Measurements from ENCODE around the gene TCF4. TPM values are rescaled to one million over a fixed set of nuclear protein-coding genes. Genes with fewer than 3 reads are reported as not detected.
"Not testable (repeated sequence)": the region's sequence is repeated elsewhere in the genome, so short reads cannot be mapped to it uniquely, and the experiment has no call there.

TCF4 gene
- total RNA-seq, 1 donor from 2014 or later = 536 TPM

DNA sequence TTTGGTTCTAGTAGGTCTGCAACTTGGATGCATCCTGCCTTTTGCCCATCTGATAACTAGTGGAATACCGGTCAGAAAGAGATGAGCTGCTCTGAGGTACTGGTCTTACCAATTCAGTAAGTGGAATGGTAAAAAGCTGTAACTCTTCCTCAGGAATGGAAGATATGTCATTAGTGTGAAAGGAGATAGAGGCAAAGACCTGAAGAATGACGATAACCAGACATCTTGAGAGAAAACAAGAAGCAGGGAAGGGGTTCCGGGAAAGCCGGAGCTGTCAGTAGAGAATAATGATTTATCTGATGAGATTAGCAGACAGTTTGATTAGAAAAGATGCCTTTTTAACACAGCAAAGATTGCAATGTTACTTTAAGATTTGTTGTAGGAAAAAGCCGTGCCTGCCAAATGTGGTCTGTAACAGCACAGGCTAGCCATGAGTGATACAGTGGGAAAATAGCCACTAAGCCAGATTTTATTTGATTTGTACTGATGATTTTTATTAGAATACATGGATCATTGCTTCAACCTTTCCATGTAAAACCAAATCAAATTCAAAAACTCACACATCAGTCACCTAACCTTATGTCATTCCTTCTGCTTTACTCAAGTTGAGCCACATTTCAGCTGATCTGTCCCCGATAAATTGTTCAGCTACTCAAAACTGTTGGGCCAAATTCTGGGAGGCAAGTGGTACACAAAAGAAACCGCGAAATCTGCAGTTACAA lies 110.0 kb downstream of the TCF4 start:
- no peak for DNase-seq (ENCODE audit: low read depth in 2 of 2)

DNA sequence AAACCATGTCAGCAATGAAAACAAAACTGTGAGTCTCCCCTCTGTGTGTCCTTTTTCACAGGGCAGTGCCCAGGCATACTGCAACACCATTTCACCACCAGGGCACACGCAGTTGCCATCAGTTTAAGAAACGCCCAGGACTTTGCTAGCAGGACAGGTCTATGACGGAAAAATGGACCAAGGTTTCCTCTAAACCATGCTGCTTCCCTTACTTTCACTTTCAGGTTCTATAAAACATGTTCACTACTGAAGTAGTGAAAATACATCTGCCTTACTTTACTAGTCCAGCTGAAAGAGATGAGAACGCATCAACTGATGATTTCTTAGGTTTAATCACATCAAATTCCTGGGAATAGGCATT lies 110.5 kb downstream of the TCF4 start:
- DNase-seq (ENCODE audit: low read depth in 2 of 2) = peak; percentile 78 to 85

DNA sequence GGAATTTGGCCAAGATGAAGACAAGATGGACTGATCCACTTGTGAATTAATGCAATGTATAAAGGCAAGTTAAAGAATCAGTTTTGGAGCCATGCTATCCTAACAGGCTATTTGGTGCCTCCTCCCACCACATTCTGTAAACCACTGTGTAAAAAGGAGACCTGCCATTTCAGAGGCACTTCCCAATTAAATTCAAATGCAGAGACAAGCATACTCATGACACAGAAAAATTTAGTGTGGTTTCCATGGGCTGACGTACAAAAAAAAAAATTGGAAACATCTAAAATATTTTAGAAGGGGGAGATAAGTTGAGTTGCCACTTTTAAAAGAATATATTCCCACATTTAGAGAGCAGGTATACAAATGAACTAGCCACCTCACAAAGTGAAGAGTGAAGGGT lies 112.1 kb downstream of the TCF4 start:
- no peak for DNase-seq (ENCODE audit: low read depth in 2 of 2)

DNA sequence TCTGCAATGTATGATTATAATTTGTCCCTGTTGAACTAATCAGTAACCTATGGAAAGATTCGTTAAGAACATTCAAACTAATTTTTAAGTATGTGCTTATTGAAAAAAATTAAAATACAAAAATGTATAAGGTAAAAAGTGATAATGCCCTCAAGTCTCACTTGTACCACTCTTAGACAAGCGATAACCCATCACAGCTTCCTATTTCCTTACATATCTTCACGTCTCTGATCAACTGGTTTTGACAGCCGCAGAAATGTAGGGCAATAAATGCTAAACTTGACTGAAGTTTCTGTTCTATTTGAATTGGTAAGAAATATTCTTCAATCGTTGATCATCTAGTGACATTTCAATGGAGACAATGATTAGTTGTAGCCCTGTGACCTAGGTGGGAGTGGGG lies 112.5 kb downstream of the TCF4 start:
- DNase-seq (ENCODE audit: low read depth in 2 of 2) = no peak

DNA sequence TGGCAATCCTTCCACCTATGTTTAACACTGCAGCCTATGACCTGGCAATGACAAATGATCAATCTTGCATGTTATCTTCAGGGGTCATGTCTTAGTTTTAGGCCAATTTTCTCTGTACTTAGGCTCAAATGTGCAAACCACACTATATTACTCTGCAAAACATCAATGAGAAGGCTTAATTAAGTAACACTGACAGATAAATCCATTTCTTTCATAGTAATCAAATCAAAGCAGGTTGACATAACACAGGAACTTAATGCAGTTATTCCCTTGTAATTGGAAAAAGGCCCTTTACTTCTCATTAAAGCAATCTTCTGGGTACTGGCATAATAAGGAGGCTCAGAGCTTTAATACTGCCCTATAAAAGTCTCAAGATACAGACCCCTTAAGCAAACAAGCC lies 114.4 kb downstream of the TCF4 start:
- no peak for DNase-seq (ENCODE audit: low read depth in 2 of 2)

DNA sequence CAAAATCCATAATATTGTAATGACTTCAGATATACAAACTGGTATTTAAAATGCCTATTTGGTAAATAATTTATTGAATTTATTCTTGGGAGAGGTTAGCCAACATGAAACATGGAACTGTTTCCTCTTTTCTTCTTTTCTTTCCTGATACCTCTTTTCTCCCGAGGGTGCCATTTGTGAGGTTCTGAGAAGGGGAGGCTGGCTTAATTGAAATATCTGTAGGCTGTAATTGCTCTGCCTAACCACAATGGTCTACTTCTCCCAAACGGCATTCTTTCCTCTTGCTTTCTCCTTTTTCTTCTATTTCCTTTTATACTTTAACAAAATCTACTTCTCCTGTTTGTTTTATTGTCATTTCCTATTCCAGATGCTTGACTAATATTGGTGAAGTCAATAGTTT lies 114.9 kb downstream of the TCF4 start:
- DNase-seq (ENCODE audit: low read depth in 2 of 2) = no peak

DNA sequence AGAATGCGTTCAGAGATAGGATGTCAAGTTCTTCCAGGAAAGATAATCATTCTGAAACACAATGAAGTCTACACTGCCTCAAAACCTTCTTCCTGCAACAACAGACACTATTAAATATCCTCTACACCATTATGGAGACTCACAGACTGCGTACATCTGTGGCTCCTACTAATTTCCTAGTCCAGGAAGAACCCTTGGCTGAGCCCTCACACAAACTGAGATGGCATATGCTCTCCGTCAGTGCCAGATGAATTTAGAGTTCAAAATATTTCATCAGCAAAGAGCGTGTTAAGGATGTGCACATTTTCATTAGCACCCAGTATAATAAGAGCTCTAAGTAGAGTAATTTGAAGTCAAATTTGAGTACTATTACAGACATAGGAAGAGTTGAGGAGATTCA lies 117.2 kb downstream of the TCF4 start:
- DNase-seq (ENCODE audit: low read depth in 2 of 2) = no peak

DNA sequence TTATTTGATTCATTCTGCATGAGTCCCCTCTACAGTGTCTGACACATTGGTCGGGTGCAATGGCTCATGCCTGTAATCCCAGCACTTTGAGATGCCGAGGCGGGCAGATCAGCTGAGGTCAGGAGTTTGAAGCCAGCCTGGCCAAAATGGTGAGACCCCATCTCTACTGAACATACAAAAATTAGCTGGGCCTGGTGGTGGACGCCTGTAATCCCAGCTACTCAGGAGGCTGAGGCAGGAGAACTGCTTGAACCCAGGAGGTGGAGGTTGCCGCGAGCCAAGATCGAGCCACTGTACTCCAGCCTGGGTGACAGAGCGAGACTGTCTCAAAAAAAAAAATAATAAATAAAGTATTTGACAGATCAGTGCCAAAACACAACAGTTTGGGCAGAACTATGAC lies 118.9 kb downstream of the TCF4 start:
- not testable (repeated sequence) for DNase-seq (ENCODE audit: low read depth in 2 of 2)

DNA sequence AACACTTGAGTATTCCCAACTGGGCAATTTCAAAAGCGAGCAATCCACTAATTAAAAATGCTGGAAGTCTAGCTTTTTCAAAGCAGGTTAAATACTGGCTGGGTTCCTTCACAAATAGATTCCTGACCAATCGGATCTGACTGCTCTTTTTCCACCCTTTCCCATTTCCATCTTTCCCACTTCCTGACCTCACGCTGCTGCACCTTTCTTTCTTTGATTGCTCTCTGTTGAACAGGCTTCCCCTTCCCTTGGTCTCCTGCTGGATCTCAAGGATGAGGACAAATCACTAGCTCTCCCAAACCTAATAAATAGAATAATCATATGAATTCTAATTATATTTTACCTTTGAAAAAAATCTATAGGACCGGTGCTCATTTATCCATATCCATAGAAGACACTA lies 121.2 kb downstream of the TCF4 start:
- DNase-seq (ENCODE audit: low read depth in 2 of 2) = no peak

DNA sequence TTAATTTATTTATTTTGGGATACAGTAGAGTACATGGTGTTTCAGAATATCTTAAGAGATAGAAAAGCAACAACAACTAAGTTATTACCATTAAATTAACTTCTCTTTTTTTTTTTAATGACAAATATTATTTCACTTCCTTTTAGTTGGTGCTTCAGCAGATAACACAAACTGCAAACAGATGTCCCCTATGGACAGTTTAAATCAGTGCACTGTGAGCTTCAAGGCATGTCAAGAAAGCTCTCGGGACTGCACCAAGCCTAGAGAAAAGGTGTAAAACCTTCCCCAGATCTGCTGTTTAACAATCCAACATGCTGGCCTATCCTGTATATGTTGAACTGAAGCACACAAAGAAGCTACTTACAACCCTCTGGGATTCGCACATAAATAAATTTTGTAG lies 122.7 kb downstream of the TCF4 start:
- no peak for DNase-seq (ENCODE audit: low read depth in 2 of 2)

DNA sequence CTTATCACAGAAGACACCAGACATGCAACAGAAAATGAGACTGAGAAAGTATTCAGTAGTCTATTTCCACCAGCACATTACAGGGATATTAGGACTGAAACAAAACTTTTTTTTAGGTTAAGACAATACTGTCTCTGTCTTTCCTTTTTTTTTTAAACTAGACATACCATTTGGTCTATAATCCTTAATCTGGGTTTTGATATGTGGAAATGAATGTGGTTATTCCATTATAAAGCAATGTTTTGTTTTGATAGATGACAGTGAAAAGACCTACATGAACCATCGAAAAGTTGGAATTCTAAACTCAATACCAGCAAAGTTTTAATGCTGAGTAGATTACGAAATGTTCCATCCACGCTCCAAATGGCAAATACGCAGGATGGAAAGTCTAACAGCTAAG lies 123.4 kb downstream of the TCF4 start:
- DNase-seq (ENCODE audit: low read depth in 2 of 2) = peak in 1 of 2 donors; percentile 56

DNA sequence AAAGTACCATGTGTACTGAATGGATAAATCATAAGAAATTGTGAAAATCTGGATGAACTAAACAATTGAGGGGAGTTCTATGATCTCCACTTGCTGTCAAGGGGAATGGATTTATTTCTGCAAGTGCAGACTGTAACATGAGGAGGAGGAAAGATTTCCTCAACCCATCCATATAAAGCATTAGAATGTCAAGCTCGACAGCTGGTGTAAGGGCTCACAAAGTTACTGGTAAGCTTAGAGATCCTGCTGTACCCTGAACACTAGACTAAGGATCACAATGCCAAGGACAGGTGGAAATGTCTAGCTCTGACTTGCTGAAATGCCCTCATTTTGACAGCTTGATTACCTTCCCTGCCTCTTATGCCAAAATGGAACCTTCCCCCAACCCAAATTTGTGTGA lies 125.3 kb downstream of the TCF4 start:
- DNase-seq (ENCODE audit: low read depth in 2 of 2) = no peak

DNA sequence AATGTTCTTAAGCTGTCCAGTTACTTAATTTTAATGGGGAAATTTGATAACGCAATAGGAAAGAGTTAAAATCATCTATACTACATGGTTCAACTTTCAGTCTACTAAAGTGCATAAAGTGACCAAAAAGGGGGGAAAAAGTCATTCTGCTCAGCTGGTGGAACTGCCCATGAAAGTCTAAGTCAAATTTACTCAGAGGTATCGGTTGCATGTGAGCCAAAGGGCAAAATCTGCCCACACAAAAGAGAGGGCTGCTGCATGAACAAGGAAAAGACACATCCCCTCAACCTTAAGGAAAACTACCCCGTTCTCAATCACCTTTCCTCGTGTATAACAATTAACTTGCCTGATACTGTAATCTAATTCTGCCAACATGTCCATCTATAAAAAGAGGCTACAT lies 126.1 kb downstream of the TCF4 start:
- no peak for DNase-seq (ENCODE audit: low read depth in 2 of 2)

DNA sequence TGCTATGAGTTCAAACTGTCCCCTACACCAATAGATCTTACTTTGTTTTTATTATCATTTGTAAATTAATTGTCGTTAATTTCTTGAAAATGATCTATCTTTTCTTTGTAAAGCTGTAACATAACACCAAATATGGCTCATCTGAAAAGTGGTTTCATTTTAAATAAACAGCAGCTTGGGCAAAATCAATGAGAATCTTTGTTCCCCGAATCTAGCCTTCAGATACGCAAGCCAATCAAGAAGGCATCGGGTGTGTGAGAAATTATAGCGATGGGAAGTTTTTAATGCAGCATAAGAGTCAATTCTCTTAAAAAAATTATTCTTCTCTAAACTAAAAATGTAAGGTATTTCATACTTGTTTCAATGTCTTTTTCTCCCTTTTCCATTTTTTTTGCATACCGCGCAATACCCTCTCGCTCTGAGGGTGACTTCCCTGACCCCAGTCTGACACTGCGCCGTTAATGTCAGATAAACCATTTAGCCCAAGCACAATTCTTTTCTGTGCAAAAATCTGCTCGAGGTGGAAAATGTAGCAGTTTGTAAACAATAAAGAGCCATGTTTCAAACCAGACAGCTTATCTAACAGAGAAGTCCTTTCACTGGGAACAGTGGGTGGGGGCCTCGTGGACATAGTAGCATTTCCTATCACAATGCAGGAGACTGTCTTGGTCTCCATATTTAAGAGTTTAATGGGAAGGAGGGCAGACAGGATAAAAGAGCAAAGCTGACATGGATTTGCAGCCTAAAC lies 129.4 kb downstream of the TCF4 start:
- DNase-seq (ENCODE audit: low read depth in 2 of 2) = no peak

DNA sequence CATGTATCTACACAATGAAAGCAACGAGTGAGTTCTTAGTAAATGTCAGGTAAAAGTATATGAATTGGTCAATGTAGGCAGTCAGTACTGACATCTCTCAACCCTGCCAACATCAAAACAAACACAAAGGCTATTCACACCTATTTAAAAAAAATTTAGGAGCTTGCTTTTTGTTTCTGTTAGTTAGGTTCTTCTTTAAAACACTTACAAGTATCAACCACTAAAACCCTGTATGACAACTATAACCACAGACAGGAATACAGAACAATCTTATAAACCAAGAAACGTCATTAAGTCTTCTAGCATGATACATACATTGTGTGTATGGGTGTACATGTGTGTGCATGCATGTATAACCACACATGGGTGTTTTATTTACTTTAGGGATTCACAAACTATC lies 131.0 kb downstream of the TCF4 start:
- no peak for DNase-seq (ENCODE audit: low read depth in 2 of 2)

DNA sequence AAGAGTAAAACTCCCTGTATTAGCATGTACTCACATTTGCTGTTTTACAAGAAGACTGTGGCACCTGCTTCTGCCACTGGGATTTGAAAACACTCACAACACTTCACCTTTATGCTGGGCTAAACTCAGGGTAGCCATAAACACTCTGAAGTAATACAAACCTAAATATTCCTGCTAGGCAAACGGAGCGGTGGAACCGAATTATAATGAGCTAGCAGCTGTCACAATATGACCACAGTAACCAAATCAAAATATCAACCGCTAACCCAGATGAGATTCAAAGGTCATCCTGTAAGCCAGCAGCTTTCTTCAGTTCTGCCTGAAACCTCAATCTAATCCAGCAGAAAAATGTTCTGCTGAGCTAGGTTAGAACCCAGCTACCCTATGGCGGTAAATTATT lies 132.1 kb downstream of the TCF4 start:
- no peak for DNase-seq (ENCODE audit: low read depth in 2 of 2)

DNA sequence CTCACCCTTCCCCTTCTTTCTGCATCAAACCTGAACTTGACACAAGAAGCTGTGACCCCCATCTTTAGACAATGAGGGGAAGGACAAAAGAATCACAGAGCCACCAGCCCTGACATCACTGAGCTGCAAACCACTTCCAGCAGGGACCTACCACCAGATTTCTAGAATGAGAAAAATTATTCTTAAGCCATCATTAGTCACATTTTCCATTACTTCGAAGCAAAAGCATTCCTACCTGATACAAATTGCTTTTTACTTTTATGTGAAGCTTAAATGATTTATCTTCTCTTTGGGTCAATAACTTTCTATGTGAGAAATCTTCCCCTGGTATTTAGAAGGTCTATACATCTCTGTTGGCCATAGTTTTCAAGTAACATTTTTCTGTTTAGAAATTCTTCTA lies 134.8 kb downstream of the TCF4 start:
- DNase-seq (ENCODE audit: low read depth in 2 of 2) = no peak

DNA sequence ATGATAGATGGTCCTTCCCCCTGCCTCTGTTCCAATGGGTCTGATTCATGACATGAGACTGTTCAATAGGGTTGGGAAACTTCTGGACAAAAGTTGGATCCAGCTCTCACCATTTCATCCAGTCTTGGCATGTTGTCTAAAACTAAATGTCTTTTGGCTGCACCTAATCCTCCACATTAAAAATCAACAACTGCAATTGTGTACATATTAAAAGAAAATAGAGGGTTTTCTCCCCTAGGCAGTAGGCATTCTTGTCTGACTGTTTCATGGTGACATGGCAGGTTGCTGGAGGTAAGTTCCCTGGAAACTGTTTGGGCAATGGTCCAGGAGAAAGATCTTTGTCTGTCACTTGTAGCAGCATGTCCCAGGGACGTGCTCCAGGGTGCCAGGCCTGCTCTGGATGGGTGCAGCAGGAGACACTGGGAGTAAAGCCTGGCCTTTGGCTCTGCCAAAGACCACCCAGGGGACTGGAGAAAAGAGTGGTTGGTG lies 135.8 kb downstream of the TCF4 start:
- DNase-seq (ENCODE audit: low read depth in 2 of 2) = peak in 1 of 2 donors; percentile 22

DNA sequence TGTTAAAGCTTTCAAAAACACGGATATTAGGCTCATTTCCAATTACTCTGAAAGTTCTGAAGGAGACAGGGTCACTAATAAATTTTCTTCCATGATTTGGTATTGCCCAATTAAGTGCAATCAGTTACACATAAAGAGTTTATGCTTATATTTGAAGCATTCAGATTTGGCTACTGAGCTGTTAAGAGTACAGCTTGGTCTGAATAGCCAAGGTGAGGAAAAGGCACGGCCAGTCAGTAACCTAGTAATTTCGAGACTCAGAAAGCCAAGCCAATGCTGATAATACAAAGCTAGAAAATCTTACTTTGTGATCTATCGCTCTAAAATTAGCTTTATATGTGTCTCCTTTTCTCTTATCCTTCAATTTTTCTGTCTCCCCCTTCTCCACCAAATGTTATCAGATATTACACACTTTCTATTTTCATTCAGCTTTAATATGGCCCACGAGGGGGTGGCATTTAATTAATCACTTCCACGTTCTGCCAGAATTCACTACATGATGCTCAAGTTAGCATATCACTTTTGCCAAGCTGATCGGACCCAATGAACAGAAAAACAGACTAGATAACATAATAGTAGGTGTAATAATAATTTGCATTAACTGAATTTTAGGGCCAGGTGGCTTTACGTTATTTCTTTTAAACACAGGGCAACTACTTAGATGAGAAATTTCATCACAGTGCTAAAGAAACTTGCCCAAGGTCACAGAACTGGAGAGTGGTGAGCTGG lies 138.4 kb downstream of the TCF4 start:
- DNase-seq (ENCODE audit: low read depth in 2 of 2) = no peak

DNA sequence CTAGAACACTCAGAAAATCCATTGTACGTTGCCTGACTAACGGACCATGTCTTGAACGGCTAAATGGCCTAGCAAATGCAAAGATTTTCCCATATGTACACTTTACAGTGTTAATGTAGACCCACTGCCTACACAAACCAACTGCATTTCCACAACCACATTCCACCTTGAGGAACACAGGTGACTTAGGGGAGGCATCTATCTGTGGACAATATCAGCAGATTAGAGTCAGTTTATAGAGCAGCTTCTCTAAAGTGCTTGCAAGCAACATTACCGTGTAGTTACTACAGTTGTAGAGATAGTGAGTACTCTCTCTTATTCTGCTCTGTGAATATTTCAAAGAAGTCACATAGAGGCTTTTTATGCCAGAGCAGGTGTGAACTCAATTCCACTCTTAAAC lies 139.6 kb downstream of the TCF4 start:
- no peak for DNase-seq (ENCODE audit: low read depth in 2 of 2)

DNA sequence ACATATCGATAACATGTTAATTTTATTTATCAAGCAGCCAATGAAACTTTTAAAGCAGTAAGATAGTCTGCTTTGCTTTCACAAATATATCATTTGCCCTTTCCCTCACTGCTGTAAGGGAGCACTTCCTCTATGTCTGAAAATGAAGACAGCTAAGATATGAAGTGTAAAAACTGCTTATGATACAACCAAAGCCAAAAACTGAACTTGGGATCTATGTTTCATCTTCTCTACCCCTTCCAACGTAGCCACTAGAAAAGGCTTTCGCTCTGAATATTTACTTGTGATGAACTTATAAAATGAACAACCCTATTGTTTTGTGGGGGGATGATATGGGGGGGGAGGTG lies 140.3 kb downstream of the TCF4 start:
- DNase-seq (ENCODE audit: low read depth in 2 of 2) = no peak

DNA sequence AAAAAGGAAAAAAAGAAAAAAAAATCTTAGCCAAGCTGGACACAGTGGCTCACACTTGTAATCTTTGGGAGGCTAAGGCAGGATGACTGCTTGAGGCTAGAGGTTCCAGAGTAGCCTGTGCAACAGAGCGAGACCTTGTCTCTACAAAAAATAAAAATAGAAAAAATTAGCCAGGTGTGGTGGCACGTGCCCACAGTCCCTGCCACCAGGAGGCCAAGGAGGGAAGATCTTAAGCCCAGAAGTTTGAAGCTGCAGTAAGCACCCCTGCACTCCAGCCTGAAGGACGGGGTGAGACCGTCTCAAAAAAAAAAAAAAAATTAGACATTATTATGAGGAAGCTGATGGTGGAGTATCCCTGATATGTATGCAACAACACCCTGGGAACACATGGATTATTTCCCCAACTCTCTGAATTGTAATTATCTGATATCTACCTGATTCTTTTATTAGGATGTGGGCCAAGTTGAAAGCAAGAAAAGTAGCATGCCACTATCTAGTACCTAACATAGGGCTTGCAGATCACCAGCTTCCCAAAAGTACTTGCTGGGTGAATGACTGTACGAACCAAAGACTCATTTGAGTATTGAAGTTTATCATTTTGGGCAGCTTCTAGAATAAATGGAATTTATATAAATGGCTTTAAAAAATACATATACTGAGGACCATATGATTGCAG lies 140.9 kb downstream of the TCF4 start:
- no peak for DNase-seq (ENCODE audit: low read depth in 2 of 2)
